C4-2B (cell line): ENCODE results near the gene ANO2.

Experiments used
- ZFX ChIP-seq: fragments of 450-650 bp; IDR thresholded peaks from 2 replicates; pipeline ENCODE4 v1.6.1; 2017
- TF ChIP-seq, protein P1 (sequence below): fragments of 450-650 bp; conservative IDR thresholded peaks from 2 replicates; pipeline ENCODE4 v1.5.1; 2017; ENCODE audit warnings: mild to moderate bottlenecking

DNA sequence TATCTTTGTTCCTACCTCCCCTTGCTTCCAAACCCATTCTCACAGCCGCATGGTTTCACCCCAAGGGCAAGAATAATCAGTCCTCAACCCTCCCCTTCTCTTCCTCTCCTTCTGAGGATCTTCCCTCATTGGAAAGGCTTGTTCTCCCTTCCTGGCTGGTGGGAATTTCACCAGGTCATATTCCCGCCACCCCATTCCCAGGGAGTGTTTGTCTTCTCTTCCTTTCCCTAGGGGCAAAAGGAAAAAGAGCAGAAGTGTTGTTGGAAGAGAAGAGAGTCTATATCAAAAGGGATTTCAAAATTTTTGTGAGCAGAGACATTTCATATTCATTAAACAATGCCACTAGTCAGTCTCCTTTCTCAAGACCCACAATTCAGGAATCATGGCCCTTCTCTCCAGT is 176.9 kb downstream of the ANO2 start:
- TF ChIP-seq, protein P1, sequence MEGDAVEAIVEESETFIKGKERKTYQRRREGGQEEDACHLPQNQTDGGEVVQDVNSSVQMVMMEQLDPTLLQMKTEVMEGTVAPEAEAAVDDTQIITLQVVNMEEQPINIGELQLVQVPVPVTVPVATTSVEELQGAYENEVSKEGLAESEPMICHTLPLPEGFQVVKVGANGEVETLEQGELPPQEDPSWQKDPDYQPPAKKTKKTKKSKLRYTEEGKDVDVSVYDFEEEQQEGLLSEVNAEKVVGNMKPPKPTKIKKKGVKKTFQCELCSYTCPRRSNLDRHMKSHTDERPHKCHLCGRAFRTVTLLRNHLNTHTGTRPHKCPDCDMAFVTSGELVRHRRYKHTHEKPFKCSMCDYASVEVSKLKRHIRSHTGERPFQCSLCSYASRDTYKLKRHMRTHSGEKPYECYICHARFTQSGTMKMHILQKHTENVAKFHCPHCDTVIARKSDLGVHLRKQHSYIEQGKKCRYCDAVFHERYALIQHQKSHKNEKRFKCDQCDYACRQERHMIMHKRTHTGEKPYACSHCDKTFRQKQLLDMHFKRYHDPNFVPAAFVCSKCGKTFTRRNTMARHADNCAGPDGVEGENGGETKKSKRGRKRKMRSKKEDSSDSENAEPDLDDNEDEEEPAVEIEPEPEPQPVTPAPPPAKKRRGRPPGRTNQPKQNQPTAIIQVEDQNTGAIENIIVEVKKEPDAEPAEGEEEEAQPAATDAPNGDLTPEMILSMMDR: no peak
- no peak for TF ChIP-seq ZFX
